AG09309 (cell line): Measurements from ENCODE around the gene RABGAP1L.
"Not testable (repeated sequence)": the region's sequence is repeated elsewhere in the genome, so short reads cannot be mapped to it uniquely, and the experiment has no call there.

ENCODE experiments used
- DNase-seq: peaks from one replicate; pipeline ENCODE4 v3.0.0-alpha.2; 2010; ENCODE audit warnings: low read depth
- H3K4me3 ChIP-seq: 2 replicates; pipeline ENCODE4 v1.5.1; 2011; ENCODE audit warnings: mild to moderate bottlenecking, low read depth, low read length, moderate library complexity; ENCODE audit not compliant: control insufficient read depth
- CTCF ChIP-seq: IDR thresholded peaks from 2 replicates; pipeline ENCODE4 v1.5.1; 2011; ENCODE audit warnings: mild to moderate bottlenecking, low read depth, low read length, inconsistent platforms; ENCODE audit not compliant: insufficient read depth, control insufficient read depth; ENCODE audit errors: missing control alignments

Gene RABGAP1L

GRCh38 chr1:175037416-175037815 lies 878.1 kb downstream of the RABGAP1L start:
- no peak for TF ChIP-seq CTCF
- DNase-seq: no peak
- no peak overlapping the region for H3K4me3 ChIP-seq

DNA sequence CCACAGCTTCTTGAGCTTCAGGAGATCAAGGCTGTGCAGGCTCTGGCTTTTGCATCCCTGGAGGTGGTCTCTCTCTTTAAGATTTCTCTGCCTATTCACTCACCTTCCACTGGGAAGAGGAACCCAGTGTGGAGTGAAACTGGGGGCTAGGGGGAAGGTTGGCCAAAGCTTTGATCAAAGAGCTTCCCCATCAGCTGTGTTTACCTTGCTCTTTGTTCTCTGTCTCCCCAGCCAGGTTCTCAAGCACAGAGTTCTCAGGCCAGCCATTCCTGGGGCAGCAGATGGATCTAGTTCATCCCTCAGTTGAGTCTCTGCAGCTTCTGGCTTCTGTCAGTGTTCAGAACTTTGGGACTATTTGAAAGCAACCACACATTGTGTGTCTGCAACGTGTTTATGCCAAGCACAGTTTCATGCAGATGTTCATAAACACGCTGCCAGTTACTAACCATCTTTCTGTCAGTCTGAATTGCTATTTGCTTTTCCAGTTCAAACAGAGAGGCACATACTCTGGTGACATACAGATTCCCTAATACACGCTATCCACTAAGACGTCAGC lies 881.1 kb downstream of the RABGAP1L start:
- no peak for TF ChIP-seq CTCF
- no peak for DNase-seq

GRCh38 chr1:175042650-175043049 lies 883.3 kb downstream of the RABGAP1L start:
- TF ChIP-seq CTCF: no peak
- H3K4me3 ChIP-seq: no peak overlapping the region
- DNase-seq: no peak

More for the DNA sequence above, 881.1 kb downstream of the RABGAP1L start:
- H3K4me3 ChIP-seq: no peak overlapping the region

DNA sequence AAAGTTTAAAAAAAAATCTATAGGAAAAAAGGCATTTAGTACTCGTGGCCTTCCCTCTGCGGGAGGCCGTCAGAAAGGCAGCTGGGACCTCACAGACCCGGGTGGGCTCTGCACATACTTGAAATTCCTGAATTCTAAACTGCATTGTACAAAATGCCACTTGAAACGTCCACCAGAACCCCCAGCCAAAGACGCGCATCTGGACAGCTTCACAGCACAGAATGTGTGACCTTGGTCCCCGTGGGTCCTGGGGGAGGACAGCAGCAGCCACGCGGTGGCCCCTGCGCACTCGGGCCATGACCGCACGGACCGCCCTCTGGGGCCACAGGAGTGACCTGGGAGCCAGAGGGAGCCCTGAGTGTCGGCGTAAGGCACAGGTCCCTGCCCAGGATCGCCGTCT lies 884.5 kb downstream of the RABGAP1L start:
- TF ChIP-seq CTCF: no peak
- DNase-seq: no peak
- H3K4me3 ChIP-seq: no peak overlapping the region

- not testable (repeated sequence) for H3K4me3 ChIP-seq, DNase-seq
Observed at GRCh38 chr1:175044591-175044990, 885.3 kb downstream of the RABGAP1L start.
